CD1c-positive myeloid dendritic cell (primary cell): ENCODE measurements around the gene KIF26A.

Source experiments
- DNase-seq: peaks from one replicate; pipeline ENCODE4 v3.0.0-alpha.2; 2016; ENCODE audit errors: extremely low spot score

Gene KIF26A

DNA sequence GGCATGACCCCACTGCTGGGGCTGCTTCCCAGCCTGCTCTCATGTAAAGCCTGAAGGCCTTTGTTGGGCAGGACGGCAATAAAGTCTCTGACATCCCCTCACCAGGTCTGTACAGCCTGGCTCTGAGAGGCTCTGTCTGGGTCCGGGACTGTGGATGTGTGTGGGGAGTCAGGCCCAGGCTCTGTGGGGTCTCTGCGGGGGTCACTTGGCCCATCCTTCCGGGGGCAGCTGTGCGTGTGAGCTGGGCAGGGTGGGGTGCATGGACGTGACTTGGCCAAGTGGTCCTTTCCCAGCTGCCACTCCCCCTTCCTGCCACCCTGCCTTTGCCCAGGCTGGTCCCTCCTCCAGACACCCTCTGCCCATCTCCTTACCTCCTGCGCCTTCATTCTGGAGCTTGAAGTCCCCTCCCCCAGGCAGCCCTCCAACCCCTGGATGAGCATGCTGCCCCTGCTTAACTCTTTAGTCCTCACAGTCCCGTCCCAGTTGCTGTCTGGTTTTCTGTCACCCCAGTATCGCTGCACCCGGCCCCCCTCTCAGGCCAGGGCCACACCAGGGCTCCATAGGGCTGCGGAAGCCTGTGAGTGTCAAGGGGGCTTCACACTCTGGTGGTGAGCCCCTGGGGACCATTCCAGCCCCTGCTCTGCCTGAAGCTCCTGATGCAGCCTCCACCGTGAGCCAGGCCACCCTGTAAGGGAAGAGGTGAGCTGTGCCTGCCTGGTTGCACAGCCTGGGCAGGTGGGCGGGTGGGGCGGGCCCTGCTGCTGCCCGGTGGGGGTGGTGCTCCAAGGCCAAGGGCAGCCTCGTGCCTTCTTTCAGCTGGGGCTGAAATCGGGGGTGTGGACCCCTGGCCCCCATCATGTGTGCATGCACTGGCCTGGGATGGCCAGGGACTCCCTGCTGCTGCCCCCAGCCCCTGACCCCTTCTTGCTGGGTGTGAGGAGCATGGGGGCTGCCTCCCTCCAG lies 25.5 kb upstream of the KIF26A start:
- no peak for DNase-seq

GRCh38 chr14:104113631-104114420 lies 24.6 kb upstream of the KIF26A start:
- no peak for DNase-seq

DNA sequence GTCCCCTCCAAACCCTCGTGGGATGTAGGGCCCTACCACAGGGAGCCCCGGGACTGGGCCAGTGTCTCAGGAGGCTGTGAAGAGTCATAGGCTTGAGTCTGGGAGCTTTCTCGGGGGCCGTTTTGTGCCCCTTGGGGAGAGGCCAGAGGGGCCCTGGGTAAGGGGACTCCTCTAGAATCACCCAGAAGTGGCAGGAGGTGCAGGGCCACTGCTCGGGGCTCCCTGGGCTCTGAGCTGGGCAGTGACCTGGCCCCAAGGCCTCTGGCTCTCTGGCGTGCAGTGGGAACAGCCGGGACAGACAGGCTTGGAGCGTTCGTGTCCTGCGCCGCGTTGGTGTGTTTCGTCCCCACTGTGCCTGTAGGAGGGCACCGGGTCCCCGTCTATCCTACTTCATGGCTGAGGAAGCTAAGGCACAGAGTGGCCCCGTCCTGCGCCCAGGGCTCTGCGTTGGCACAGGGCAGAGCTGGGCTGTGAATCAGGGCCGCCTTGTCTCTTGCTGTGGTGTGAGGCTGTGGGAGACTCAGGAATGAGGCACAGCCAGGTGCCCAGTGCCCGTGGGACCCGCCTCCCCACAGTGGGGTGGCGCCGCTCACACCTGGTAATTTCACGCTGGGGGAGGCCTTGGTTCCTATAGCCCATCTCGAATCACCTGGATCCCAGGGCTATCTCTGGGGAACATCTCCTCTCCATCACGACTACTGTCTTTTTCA lies 23.8 kb upstream of the KIF26A start:
- no peak for DNase-seq

DNA sequence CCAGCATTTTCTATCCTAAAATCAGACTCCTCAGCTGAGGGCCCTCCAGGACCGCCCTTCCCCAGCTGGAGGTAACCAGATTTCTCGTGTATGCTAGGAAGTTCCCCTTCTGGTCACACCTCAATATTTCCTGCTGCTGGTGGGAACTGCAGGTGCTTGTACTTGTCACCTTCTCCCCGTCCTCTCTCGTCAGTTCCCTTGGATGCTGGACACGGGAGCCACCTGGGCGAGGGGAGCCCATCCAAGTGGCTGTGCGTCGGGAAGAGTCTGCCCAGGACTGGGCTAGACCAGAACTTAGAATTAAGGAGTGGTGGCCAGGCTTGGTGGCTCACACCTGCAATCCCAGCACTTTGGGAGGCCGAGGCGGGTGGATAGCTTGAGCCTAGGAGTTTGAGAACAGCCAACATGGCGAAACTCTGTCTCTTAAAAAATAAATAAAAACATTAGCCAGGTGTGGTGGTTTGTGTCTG lies 23.2 kb upstream of the KIF26A start:
- no peak for DNase-seq

DNA sequence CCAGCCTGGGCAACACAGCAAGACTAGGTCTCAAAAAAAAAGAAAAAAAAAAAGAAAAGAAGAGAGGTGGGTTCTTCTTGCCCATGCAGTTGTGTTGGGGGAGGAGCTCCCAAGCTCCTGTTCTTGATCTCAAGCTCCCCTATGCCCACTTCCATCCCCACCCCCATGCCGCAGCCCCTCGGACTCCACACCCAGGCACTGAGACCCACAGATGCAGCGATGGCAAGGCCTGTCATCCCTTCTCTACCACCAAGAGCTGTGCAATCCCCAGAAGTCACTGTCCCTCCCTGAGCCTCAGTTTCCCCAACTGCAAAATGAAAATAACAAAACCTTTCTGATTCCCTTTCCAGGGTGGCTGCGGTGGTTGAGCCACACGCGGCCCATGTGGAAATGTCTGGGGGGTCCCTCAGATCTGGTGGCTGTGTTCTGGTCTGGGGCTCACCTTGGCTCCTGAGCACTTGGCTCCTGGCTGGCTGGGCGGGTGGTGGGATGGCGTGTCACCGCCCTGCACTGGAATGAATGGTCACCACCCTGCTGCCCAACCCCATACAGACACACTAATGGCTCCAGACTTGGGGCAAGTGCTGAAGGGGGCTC lies 22.6 kb upstream of the KIF26A start:
- DNase-seq: no peak

DNA sequence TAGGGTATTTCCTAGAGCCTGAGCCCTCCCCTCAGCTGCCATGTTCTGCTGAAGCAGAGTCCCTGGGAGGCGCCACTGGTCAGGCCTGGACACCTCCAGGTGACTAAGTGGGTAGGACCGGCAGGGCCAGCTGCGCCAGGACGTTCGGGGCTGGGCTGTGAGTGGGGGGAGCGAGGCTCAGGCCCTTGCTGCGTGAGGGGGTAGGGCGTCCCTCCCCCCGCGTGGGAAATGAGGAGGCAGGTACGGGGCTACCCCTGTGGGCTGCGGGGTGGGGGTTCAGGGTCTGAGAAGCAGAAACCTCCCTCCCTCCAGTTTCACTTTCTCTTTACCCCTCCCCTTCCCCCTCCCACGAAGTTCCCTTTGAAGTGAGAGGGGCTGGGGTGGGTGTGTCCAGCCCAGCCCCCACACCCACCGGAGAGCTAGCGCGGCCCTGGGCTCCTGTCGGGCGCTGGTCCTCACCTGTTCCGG lies 22.1 kb upstream of the KIF26A start:
- DNase-seq: no peak

- DNase-seq: no peak
These were observed 21.5 kb upstream of the KIF26A start for GRCh38 chr14:104116756-104117340.

DNA sequence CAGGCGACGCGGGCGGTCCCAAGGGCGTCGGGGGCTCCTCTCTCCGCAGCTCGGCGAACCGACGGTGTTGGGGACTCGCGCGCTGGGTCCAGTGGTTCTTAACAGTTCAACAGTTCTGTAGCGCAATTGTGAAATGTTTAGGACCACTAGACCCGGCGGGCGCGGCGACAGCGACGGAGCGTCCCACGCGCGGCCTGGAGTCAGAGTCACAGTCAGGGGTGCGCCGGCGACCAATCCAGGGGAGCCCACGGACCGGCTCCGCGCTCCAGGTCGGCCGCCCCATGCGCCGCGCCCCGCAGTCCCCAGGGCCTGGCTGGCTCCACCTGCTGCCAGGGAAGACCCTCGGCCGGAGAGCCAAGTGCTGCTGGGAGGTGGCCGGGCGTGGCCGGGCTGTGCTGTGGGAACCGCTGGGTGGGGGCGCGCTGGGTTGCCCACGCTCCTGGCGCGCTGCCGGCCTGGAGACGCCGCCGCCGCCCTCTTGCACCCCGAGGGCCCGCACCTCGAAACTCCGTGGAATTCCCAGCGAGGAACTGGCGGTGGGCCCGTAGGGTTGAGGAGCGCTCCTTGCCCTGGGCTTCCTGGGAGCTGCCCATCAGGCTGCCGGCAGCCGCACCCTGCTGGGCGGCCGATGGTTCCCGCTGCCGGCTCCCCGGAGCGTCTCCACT lies 20.9 kb upstream of the KIF26A start:
- DNase-seq: no peak

DNA sequence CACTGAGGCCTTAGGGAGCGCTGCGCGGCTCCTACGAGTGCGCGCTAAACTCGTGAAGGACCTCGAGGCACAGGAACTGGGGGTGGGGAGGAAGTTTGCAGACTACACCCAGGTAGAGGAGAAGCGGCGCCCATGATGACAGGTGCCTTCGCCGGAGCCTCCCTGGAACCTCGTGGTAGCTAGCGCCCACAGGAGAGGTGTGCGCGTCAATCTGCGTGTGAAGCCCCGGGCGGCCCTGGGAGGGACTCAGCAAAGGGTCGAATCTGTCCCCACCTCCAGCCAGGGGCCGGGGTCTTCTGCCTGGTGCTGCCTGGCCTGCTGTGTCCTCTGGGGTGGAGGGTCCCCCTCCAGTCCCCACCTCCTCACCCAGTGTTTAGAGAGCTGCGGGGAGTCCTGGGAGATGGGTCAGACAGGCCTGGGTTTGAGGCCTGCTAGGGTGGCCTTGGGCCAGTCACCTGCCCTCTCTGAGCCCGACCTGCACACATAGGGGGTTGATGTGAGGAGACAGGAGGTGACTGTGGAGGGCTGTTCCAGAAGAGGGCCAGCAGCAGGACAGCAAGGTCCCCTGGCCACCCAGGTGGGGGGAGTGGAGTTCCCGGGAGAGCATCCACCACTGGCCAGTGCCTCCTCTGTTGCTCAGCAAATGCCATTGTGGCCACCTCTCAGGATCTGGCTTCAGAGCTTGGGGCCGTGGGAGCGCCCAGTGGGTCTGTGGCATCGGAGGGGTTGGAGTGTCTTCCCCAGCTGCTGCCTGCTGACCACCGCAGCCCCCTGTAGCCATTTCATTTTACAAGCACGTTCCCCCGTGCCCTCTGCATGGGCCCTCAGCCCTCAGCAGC lies 20.2 kb upstream of the KIF26A start:
- no peak for DNase-seq

DNA sequence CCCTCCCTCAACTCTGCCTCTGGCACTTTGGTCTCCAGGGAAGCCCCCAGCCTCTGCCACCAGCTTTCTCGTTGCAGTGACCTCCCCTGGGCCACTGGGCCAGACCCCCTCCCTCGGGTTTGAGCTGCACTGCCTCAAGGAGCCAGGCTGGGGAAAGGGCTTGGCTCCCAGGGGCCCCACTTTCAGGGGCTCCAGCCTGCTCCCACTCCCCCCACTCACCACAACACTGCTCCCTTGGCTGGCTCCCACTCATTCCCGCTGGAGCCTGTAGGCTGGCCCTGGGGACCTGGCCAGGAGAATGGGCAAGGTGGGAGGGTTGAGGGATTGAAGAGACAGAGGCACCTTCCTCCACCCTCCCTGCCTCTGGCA lies 19.3 kb upstream of the KIF26A start:
- no peak for DNase-seq

GRCh38 chr14:104119488-104120251 lies 18.7 kb upstream of the KIF26A start:
- DNase-seq: no peak

GRCh38 chr14:104120281-104120741 lies 18.1 kb upstream of the KIF26A start:
- no peak for DNase-seq

DNA sequence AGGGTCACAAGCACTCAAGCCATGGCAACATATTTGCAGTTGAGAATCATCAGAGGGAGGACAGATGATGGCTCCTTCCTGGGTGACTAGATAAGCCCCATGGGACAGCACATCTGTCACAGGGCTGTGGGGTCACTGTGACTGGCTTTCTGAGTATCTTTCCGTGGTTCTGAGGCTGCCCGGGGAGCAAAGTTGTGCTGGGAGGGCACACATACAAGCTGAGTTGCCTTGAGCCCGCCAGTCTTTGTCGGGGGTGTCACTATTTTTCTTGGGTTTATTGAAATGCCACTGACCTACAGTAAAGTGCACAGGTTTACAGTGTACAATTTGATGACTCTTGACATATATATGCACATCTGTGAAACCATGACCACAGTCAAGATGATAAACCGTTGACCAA lies 17.2 kb upstream of the KIF26A start:
- DNase-seq: no peak

- no peak for DNase-seq
These were observed 14.5 kb upstream of the KIF26A start for GRCh38 chr14:104123879-104124278.

DNA sequence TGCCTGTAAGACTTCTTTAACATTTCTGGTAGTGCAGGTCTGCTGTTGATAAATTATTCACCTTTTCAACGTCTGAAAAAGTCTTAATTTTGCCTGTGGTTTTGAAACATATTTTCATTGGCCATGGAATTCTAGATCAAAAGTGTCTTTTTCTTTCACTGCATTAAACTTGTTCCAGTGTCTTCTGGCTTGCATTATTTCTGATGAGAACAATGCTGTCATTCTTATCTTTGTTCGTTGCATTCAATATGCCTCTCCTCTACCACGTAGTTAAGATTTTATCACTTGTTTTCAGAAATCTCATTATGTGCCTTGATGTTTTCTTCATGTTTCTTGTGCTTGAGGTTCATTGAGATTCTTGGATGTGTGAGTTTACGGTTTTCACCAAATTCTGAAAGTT lies 13.4 kb upstream of the KIF26A start:
- DNase-seq: no peak

GRCh38 chr14:104126753-104127152 lies 11.6 kb upstream of the KIF26A start:
- no peak for DNase-seq

- no peak for DNase-seq
These were observed 9.4 kb upstream of the KIF26A start for GRCh38 chr14:104128981-104129380.

GRCh38 chr14:104129556-104129955 lies 8.8 kb upstream of the KIF26A start:
- DNase-seq: no peak
